Mesendoderm (in vitro differentiated cells): ENCODE results near the gene POLD3. TPM values are rescaled to one million over a fixed set of nuclear protein-coding genes. Genes with fewer than 3 reads are reported as not detected.

ENCODE experiments used
- small RNA-seq: library from polyadenylated mRNA; stranded (forward); fragments of <200 nt; extraction: miRNeasy Mini kit (QIAGEN cat#:217004); gene quantifications from one replicate; pipeline ENCODE3, GENCODE V24; 2013; ENCODE audit not compliant: insufficient read depth

Gene POLD3

Small RNAs within 50 kb of the gene (small RNA-seq; reads per million reads assigned to genes)
- gene RANP3 (not detected), gene RN7SKP297 (not detected)
